ENCODE data around the gene BTBD17. TPM values are rescaled to one million over a fixed set of nuclear protein-coding genes. Genes with fewer than 3 reads are reported as not detected.
A peak's percentile ranks its signal among the peaks of the same experiment; 100 is the strongest.

Gene BTBD17
- total RNA-seq, 1 donor from 2014 or later, result not detected

DNA sequence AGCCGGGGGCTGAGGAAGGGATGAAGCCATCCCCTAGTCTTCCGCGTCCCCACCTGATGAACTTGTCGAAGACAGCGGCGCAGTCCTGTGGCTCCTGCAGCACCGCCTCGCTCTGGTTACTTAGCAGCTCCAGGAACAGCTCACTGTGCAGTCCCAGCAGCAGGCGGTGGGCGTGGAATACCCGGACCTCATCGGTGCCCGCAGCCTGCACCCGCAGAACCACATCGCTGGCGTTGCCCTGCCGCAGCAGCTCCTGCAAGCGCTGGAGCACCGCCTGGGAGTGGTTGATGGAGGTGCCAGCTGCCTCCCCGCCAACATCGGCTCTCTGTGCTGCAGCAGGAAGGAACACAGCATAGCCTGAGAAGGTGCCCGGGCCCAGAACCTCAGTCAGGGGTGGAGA lies 1.8 kb downstream of the BTBD17 start:
- H3K4me3 ChIP-seq (ENCODE audit: low read depth, low read length), result no peak overlapping the region
- DNase-seq (ENCODE audit: low read depth), result no peak
- TF ChIP-seq, protein P1, sequence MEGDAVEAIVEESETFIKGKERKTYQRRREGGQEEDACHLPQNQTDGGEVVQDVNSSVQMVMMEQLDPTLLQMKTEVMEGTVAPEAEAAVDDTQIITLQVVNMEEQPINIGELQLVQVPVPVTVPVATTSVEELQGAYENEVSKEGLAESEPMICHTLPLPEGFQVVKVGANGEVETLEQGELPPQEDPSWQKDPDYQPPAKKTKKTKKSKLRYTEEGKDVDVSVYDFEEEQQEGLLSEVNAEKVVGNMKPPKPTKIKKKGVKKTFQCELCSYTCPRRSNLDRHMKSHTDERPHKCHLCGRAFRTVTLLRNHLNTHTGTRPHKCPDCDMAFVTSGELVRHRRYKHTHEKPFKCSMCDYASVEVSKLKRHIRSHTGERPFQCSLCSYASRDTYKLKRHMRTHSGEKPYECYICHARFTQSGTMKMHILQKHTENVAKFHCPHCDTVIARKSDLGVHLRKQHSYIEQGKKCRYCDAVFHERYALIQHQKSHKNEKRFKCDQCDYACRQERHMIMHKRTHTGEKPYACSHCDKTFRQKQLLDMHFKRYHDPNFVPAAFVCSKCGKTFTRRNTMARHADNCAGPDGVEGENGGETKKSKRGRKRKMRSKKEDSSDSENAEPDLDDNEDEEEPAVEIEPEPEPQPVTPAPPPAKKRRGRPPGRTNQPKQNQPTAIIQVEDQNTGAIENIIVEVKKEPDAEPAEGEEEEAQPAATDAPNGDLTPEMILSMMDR (conservative IDR thresholded peaks at IDR 0.05; ENCODE audit: low read depth, low read length), result no peak

DNA sequence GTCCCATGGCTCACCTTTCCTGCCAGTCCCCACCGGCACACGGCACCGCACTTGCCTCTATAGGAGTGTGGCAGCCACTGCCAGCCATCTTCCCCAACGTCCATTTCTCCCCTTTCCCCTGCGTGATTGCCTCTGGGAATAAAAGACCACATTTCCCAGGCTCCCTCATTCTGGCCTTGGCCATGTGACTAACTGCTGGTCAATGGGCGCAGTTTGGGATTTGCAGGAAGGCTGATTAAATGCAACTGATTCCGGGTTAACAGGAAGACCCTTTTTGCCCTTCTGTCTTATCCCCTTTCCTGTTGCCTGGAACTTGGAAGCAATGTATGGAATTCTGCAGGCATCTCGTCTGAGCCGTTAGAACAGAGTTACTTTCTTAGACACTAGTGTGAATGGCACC lies 3.0 kb downstream of the BTBD17 start:
- no peak for DNase-seq (ENCODE audit: low read depth)
- H3K4me3 ChIP-seq (ENCODE audit: low read depth, low read length), result no peak overlapping the region
- TF ChIP-seq, protein P1 (conservative IDR thresholded peaks at IDR 0.05; ENCODE audit: low read depth, low read length), result no peak

DNA sequence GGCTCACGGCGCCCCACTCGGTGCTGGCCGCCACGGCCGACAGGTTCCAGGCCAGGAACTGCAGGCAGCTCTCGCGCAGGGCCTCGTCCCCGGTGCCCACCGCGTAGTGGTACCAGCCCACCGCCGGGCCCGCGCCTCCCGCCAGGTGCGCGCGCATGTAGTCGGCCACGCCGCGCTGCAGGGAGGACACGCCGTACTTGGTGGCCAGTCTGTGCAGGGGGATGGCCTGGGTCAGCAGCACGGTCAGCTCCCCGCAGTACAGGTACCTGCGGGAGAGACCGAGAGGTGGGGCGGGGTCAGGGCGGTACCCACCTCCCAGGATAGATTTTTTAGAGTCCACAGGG lies 4.2 kb downstream of the BTBD17 start:
- H3K4me3 ChIP-seq (ENCODE audit: low read depth, low read length), result no peak overlapping the region
- TF ChIP-seq, protein P1 (conservative IDR thresholded peaks at IDR 0.05; ENCODE audit: low read depth, low read length), result no peak
- no peak for DNase-seq (ENCODE audit: low read depth)

DNA sequence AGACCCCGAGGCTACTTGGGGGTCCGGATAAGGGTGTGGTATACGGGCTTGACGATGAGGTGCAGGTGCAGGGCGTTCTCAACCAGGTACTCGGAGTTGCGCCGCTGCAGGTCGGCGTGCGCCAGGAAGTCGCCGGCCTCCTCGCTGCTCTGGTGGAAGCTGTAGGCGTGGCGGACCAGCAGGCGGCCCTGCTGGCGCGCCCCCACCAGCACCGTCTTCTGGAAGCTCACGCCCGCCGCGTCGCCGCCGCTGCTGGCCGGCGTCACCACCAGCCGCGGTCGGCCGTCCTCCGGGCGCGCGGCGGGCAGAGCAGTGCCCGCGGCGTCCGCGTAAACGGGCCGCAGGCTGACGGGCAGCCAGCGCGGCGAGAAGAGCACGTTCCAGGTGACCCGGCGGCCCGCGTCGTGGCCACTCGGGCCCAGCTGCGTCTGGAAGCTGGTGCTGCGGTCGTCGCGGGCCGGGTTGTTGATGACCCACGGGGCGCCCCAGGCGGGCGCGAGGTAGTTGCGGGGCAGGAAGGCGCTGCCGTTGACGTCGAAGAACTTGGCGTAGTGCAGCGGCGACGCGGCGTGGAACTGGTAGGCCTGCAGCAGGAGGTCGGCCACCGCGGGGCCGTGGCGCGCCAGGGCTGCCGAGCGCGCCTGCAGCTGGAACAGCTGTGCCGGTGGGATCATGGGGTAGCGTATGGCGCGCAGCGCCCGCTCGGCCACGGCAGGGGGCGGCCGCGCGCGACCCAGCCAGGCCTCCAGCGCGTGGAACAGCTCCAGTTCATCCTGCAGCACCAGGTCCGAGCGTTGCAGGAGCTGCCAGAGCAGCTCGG lies 4.8 kb downstream of the BTBD17 start:
- TF ChIP-seq, protein P1 (conservative IDR thresholded peaks at IDR 0.05; ENCODE audit: low read depth, low read length), result no peak
- DNase-seq (ENCODE audit: low read depth), result no peak
- no peak overlapping the region for H3K4me3 ChIP-seq (ENCODE audit: low read depth, low read length)

DNA sequence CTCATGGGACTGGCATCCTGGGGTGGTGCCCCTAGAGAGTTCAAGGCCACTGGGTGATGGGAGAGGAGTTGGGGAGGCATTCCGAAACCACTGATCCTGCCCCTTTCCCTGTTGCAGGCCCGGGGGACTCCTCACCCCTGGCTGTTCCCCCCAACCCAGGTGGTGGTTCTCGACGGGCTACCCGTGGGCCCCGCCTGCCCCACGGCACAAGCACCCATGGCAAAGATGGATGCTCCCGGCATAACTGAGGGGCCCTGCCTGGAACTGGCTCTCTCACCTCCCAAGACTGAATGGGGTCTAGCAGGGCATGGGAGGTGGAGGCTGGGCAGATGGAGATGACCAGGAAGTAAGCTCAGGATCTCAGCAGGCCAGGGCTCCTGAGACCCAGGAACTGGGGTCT lies 6.6 kb downstream of the BTBD17 start:
- no peak for DNase-seq (ENCODE audit: low read depth)
- H3K4me3 ChIP-seq (ENCODE audit: low read depth, low read length), result no peak overlapping the region
- TF ChIP-seq, protein P1 (conservative IDR thresholded peaks at IDR 0.05; ENCODE audit: low read depth, low read length), result no peak

DNA sequence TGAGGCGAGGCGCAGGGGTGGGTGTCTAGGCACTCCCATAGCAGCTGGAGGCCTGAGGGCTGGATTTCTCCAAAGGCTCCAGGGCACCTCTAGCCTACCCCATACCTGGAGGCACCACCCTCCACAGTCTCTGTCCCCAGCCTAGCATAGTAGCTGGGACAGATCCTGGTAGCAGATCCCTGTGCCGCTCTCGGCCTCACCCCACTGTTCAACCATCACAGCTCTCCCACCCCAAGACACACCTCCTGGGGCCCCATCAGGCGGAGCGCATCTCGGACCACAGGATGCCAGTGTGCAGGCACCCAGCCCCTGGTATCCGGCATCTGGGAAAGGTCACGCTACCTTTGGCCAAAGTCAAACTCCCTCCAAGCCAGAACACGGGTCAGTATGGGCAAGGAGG lies 7.1 kb downstream of the BTBD17 start:
- TF ChIP-seq, protein P1 (conservative IDR thresholded peaks at IDR 0.05; ENCODE audit: low read depth, low read length), result no peak
- H3K4me3 ChIP-seq (ENCODE audit: low read depth, low read length), result no peak overlapping the region
- DNase-seq (ENCODE audit: low read depth), result no peak

DNA sequence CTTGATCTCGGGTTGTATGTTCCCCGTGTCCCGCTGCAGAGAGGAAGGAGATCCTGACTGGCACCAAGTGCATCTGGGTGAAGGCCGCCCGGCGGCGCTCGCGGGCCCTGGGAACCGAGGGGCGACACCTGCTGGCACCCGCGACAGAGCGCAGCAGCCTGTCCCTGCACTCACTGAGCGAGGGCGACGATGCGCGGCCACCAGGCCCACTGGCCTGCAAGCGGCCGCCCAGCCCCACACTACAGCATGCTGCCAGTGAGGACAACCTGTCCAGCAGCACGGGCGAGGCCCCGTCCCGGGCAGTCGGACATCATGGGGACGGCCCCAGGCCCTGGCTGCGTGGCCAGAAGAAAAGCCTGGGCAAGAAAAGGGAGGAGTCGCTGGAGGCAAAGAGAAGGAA lies 7.5 kb downstream of the BTBD17 start:
- H3K4me3 ChIP-seq (ENCODE audit: low read depth, low read length), result no peak overlapping the region
- TF ChIP-seq, protein P1 (conservative IDR thresholded peaks at IDR 0.05; ENCODE audit: low read depth, low read length), result peak; percentile 63
- DNase-seq (ENCODE audit: low read depth), result no peak
